HepG2 (cell line): ENCODE results near the gene UNC5C. TPM values are rescaled to one million over a fixed set of nuclear protein-coding genes. Genes with fewer than 3 reads are reported as not detected.

ENCODE experiments used
- ATAC-seq: fragments of 200-7000 bp; cut with Tn5 transposase; 3 replicates; pipeline ENCODE4 v1.9.1; 2020; ENCODE audit warnings: mild to moderate bottlenecking, moderate library complexity
- BruUV-seq: library from RNA; stranded (reverse); fragments of 400-500 nt; replicated peaks from 2 replicates; lab custom pipeline; 2021; lab: Mats Ljungman, UMichigan
- CTCF ChIA-PET: fragments of 300-600 bp; formaldehyde crosslinking; extraction: SDS; loops from one replicate; lab custom pipeline; 2021; ENCODE audit warnings: low total read pairs, inconsistent platforms, low intra/inter-chr PET ratio; lab: Yijun Ruan, JAX
- POLR2A ChIA-PET: fragments of 350-600 bp; sonication (Branson Sonifier 250); formaldehyde crosslinking; loops from one replicate; lab custom pipeline; 2020; ENCODE audit warnings: antibody characterized with exemption, inconsistent platforms; lab: Yijun Ruan, JAX
- DNase-seq: peaks from one replicate; pipeline ENCODE4 v3.0.0-alpha.2; 2015; ENCODE audit warnings: low spot score
- FAIRE-seq: peaks from 3 replicates; lab custom pipeline; 2011; peaks lifted over from hg19 to GRCh38; lab: Jason Lieb, UNC
- H2AFZ ChIP-seq: one replicate; pipeline ENCODE4 v1.6.1; 2011; ENCODE audit warnings: low read length, inconsistent platforms
- H3K27ac ChIP-seq: fragments of 300-600 bp; 3 replicates; pipeline ENCODE4 v1.8.0; 2011; ENCODE audit warnings: mixed run types, mild to moderate bottlenecking, mixed read lengths, low read length, inconsistent platforms; ENCODE audit not compliant: insufficient read depth; ENCODE audit errors: extremely low read length
- H3K27me3 ChIP-seq, 2 experiments: fragments of 200-600 bp in 1 of 2; 2 replicates in 1 of 2; 3 replicates in 1 of 2; pipeline versions ENCODE4 v1.6.0 to v1.8.0; 2011; ENCODE audit warnings: low read length in 2 of 2, mild to moderate bottlenecking in 2 of 2, moderate library complexity in 2 of 2, inconsistent platforms in 1 of 2; ENCODE audit not compliant: insufficient read depth in 2 of 2, control insufficient read depth in 1 of 2
- H3K36me3 ChIP-seq, 2 experiments: fragments of 200-600 bp in 1 of 2; replicated peaks in 1 of 2; 2 replicates in 1 of 2; 3 replicates in 1 of 2; pipeline versions ENCODE4 v1.5.1 to v1.8.0; 2011; ENCODE audit warnings: low read length in 2 of 2, inconsistent platforms in 1 of 2; ENCODE audit not compliant: insufficient read depth in 2 of 2, control insufficient read depth in 1 of 2
- H3K4me1 ChIP-seq: 2 replicates; pipeline ENCODE4 v1.5.1; 2012; ENCODE audit warnings: low read length, inconsistent platforms; ENCODE audit not compliant: insufficient read depth
- H3K4me2 ChIP-seq: 2 replicates; pipeline ENCODE4 v1.6.0; 2011; ENCODE audit warnings: low read depth, low read length, inconsistent platforms
- H3K4me3 ChIP-seq, 3 experiments: fragments of 200-600 bp in 1 of 3; sonication (generic), shearing (Covaris generic) in 1 of 3; replicated peaks in 1 of 3; 2 replicates each; pipeline ENCODE4 v1.5.1; 2011 to 2016; ENCODE audit warnings: low read length in 3 of 3, inconsistent platforms in 2 of 3, low read depth in 2 of 3, mild to moderate bottlenecking in 2 of 3, control low read depth in 1 of 3, mixed read lengths in 1 of 3; ENCODE audit not compliant: insufficient read depth in 1 of 3
- H3K79me2 ChIP-seq: one replicate; pipeline ENCODE4 v1.6.1; 2011; ENCODE audit warnings: low read length, inconsistent platforms; ENCODE audit not compliant: insufficient read depth
- H3K9ac ChIP-seq: 2 replicates; pipeline ENCODE4 v1.6.0; 2011; ENCODE audit warnings: mild to moderate bottlenecking, low read depth, low read length, inconsistent platforms; ENCODE audit not compliant: insufficient read depth
- H3K9me3 ChIP-seq: 2 replicates; pipeline ENCODE4 v1.5.1; 2012; ENCODE audit warnings: mild to moderate bottlenecking, low read length
- H4K20me1 ChIP-seq: 2 replicates; pipeline ENCODE4 v1.6.0; 2011; ENCODE audit warnings: inconsistent platforms, mild to moderate bottlenecking, low read length, moderate library complexity; ENCODE audit not compliant: insufficient read depth
- ELK4 ChIP-seq: sonication (generic); formaldehyde crosslinking; IDR thresholded peaks from 2 replicates; pipeline ENCODE4 v1.9.0; 2021; ENCODE audit warnings: missing genetic modification reagents, borderline replicate concordance
- FOSL2 ChIP-seq: sonication (generic); formaldehyde crosslinking; IDR thresholded peaks from 2 replicates; pipeline ENCODE4 v1.4.0; 2020; ENCODE audit warnings: missing genetic modification reagents
- GABPA ChIP-seq, 2 experiments: IDR thresholded peaks; 2 replicates each; pipeline ENCODE4 v1.6.1; 2011 to 2016; ENCODE audit warnings: low read depth in 2 of 2, low read length in 1 of 2, missing biosample characterization in 1 of 2, missing genetic modification characterization in 1 of 2
- GATA4 ChIP-seq: sonication (generic); IDR thresholded peaks from 2 replicates; pipeline ENCODE4 v1.6.1; 2016; ENCODE audit warnings: antibody characterized with exemption, low read depth, borderline replicate concordance
- HNRNPK ChIP-seq: fragments of 200-400 bp; formaldehyde crosslinking; IDR thresholded peaks from 2 replicates; pipeline ENCODE4 v1.6.1; 2018; ENCODE audit warnings: low read length, low read depth, moderate library complexity, mild to moderate bottlenecking; ENCODE audit not compliant: poor library complexity, severe bottlenecking
- MAX ChIP-seq: IDR thresholded peaks from 2 replicates; pipeline ENCODE4 v1.6.1; 2012; ENCODE audit warnings: inconsistent platforms
- MZF1 ChIP-seq: sonication (generic); formaldehyde crosslinking; IDR thresholded peaks from 2 replicates; pipeline ENCODE4 v1.8.1; 2023; ENCODE audit warnings: mild to moderate bottlenecking, missing genetic modification reagents, borderline replicate concordance
- PHF8 ChIP-seq: sonication (generic); formaldehyde crosslinking; IDR thresholded peaks from 2 replicates; pipeline ENCODE4 v1.5.0; 2020; ENCODE audit warnings: missing genetic modification reagents
- PRMT3 ChIP-seq: sonication (generic); formaldehyde crosslinking; IDR thresholded peaks from 2 replicates; pipeline ENCODE4 v1.8.1; 2022; ENCODE audit warnings: low read depth, mild to moderate bottlenecking, moderate library complexity, missing genetic modification reagents, borderline replicate concordance
- RFX3 ChIP-seq: IDR thresholded peaks from 2 replicates; pipeline ENCODE4 v1.6.1; 2016; ENCODE audit warnings: missing biosample characterization, missing genetic modification reagents
- SNAI1 ChIP-seq: sonication (generic); formaldehyde crosslinking; IDR thresholded peaks from 2 replicates; pipeline ENCODE4 v1.5.0; 2020; ENCODE audit warnings: mild to moderate bottlenecking, missing genetic modification reagents, borderline replicate concordance
- ZBTB26 ChIP-seq: IDR thresholded peaks from 2 replicates; pipeline ENCODE4 v1.6.1; 2016; ENCODE audit warnings: missing compliant biosample characterization, missing genetic modification reagents, borderline replicate concordance
- ZBTB37 ChIP-seq: sonication (generic); formaldehyde crosslinking; IDR thresholded peaks from 2 replicates; pipeline ENCODE4 v1.4.0; 2020; ENCODE audit warnings: mild to moderate bottlenecking, missing genetic modification reagents
- ZFYVE20 ChIP-seq: sonication (generic); formaldehyde crosslinking; IDR thresholded peaks from 2 replicates; pipeline ENCODE4 v1.8.0; 2023; ENCODE audit warnings: low read depth, mild to moderate bottlenecking, moderate library complexity, missing genetic modification reagents, borderline replicate concordance
- ZNF766 ChIP-seq: sonication (generic); formaldehyde crosslinking; IDR thresholded peaks from 2 replicates; pipeline ENCODE4 v1.5.0; 2020; ENCODE audit warnings: missing genetic modification reagents, borderline replicate concordance
- WGBS: methylation state at CpG from one replicate; pipeline ENCODE4 v1.1.6; 2017; ENCODE audit warnings: low lambda C conversion rate; 5-methylcytosine and 5-hydroxymethylcytosine counted together
- in situ Hi-C: cut with HindIII; loops from 2 replicates; pipeline ENCODE4 v1.10.0; 2017; ENCODE audit warnings: low pct_unique_long_range_greater_than_20kb; ENCODE audit not compliant: extremely low pct_ligation_motif_present
- intact Hi-C: fragments of 100-400 bp; cut with micrococcal nuclease; formaldehyde crosslinking; loops from one replicate; pipeline ENCODE4 v1.10.0; 2022; ENCODE audit not compliant: unreplicated experiment
- polyA plus RNA-seq, 8 experiments: library from polyadenylated mRNA; depleted of rRNA in 3 of 8; stranded (reverse) in 7 of 8; unstranded in 1 of 8; fragments of >200 nt; fragmentation: Illumina TruSeq in 4 of 8; extraction: Trizol in 4 of 8; gene quantifications; 2 replicates each; pipeline versions ENCODE4 v1.2.1 to v1.2.3, GENCODE V29; 2011 to 2016; ENCODE audit warnings: low read depth in 4 of 8, missing spikeins in 1 of 8, mixed read lengths in 1 of 8; ENCODE audit not compliant: insufficient read depth in 1 of 8
- total RNA-seq, 5 experiments: library from RNA; depleted of rRNA; stranded (reverse); fragments of >200 nt; fragmentation: Illumina TruSeq; extraction: Trizol; gene quantifications; 2 replicates each; pipeline ENCODE4 v1.2.3, GENCODE V29; 2016; ENCODE audit warnings: low read depth in 1 of 5
- TF ChIP-seq, protein P1 (sequence below): sonication (generic); formaldehyde crosslinking; IDR thresholded peaks from 2 replicates; pipeline ENCODE4 v1.4.0; 2020; ENCODE audit warnings: missing genetic modification reagents

The UNC5C gene
- total and polyA plus RNA-seq, 2 of the 13 experiments (the other 11 are each of a cell fraction or from before 2014, with no cell fraction given): not detected

DNA sequence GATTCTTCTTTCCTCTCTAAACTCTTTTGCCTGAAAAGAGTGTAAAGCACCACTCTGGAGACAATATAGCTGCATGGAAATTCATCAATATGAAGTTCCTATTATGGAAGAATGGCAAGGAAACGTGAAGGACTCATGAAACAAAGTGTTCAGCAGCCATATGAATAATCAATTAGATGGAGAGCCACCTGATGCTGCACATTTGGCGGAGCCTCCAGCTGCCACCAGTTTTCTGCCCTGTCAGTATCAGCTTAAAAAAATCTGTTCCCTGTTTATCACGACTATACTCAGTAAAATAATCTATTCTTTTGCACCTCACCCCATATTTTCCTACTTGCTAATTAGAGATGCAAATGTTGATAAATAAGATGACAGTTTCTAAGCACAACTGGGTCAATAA, 276.0 kb downstream of the UNC5C start:
- in situ Hi-C loops (no loop called here), intact Hi-C loops (no loop called here)
- H3K79me2 ChIP-seq: no peaks in the 10 kb centered on the region
- H3K4me2 ChIP-seq: no peak overlapping the region
- H3K27ac ChIP-seq: no peak overlapping the region
- WGBS: 2% methylated on average over 3 of the region's 3 CpGs
- no peaks in the 10 kb centered on the region for H4K20me1 ChIP-seq
- DNase-seq (no peak), ATAC-seq (no peak)
- TF ChIP-seq ZBTB37 (CRISPR knock-in tag) (no peak), ZNF766 (CRISPR knock-in tag) (no peak), MZF1 (no peak), MAX (no peak), HNRNPK (no peak), RFX3 (CRISPR knock-in tag) (no peak), GATA4 (no peak), SNAI1 (no peak)
- TF ChIP-seq, all 625 proteins: peak for 0
- no TSS peak for BruUV-seq
- Histone ChIP-seq H3K27me3 (no peaks in the 10 kb centered on the region), H3K4me3 (no peak overlapping the region), H3K36me3 (no peaks in the 10 kb centered on the region), H3K9me3 (no peaks in the 10 kb centered on the region), H3K4me1 (no peaks in the 10 kb centered on the region), H2AFZ (no peak overlapping the region), H3K9ac (no peak overlapping the region)
- no peak for FAIRE-seq
- ChIA-PET CTCF (no interaction called here), POLR2A (no interaction called here)

- in situ Hi-C loops: no loop called here
- no peak for FAIRE-seq
- H3K79me2 ChIP-seq: no peaks in the 10 kb centered on the region
- H3K4me1 ChIP-seq: no peaks in the 10 kb centered on the region
- ATAC-seq: no peak
- no peaks in the 10 kb centered on the region for H3K9me3 ChIP-seq
- no peak overlapping the region for H2AFZ ChIP-seq
- ChIA-PET CTCF (no interaction called here), POLR2A (no interaction called here)
- intact Hi-C loops: no loop called here
- H3K36me3 ChIP-seq: no peaks in the 10 kb centered on the region
- DNase-seq: no peak
- H3K27ac ChIP-seq: no peak overlapping the region
- H3K4me3 ChIP-seq: no peak overlapping the region
- no peaks in the 10 kb centered on the region for H4K20me1 ChIP-seq
- H3K27me3 ChIP-seq: no peaks in the 10 kb centered on the region
- no peak overlapping the region for H3K9ac ChIP-seq
- no TSS peak for BruUV-seq
- WGBS: 16% methylated on average over 3 of the region's 3 CpGs
- no peak overlapping the region for H3K4me2 ChIP-seq
- no peak for TF ChIP-seq PRMT3
- TF ChIP-seq ZFYVE20 (CRISPR knock-in tag): no peak
- TF ChIP-seq PHF8 (CRISPR knock-in tag): no peak
- TF ChIP-seq GABPA (IDR thresholded peaks at IDR 0.05; ENCODE audit: low read depth, low read length): no peak
- TF ChIP-seq GABPA (CRISPR knock-in tag; IDR thresholded peaks at IDR 0.05; ENCODE audit: low read depth): no peak
- TF ChIP-seq, protein P1, sequence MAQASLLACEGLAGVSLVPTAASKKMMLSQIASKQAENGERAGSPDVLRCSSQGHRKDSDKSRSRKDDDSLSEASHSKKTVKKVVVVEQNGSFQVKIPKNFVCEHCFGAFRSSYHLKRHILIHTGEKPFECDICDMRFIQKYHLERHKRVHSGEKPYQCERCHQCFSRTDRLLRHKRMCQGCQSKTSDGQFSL (CRISPR knock-in tag): no peak
- TF ChIP-seq FOSL2 (CRISPR knock-in tag): no peak
- TF ChIP-seq ELK4 (CRISPR knock-in tag): no peak
- no peak for TF ChIP-seq ZBTB26
Measured at GRCh38 chr4:95272036-95272435, 276.7 kb downstream of the UNC5C start.
